ENCODE data around the gene KDELR3.

Gene KDELR3

DNA sequence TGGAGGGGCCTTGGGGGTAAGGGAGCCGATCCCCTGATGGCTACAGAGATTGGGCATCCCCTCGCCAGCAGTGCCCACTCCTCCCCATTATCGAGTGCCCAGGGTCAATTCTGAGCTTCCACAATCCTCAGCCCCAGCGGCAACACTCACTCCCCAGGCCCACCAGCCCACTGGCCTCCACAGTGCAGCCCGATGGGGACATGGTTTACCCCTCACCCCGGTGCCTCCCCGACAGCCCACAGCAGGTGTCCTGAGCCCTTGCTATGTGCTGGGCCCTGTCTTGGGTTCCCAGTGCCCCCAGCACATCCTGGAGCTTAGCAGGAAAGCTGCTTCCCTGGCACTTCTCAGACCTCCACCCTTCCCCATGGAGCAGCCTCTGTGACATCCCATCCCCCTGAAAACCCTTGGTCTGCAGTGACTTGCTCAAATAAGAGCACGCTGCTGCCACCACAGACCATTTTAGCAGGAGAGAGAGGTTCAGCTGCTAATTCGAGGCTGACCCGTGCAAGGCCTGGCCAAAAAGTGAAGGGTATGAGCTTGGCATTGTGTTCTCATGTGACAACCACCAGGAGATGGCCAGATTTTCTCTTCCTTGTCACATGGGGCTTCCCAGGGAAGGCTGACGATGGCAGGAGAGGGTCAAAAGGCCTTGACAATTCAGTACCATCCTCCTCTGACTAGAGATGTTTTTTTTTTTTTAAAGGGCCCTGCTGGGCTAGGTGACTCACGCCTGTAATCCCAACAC lies 36.5 kb upstream of the KDELR3 start:
- TF ChIP-seq, protein P1, sequence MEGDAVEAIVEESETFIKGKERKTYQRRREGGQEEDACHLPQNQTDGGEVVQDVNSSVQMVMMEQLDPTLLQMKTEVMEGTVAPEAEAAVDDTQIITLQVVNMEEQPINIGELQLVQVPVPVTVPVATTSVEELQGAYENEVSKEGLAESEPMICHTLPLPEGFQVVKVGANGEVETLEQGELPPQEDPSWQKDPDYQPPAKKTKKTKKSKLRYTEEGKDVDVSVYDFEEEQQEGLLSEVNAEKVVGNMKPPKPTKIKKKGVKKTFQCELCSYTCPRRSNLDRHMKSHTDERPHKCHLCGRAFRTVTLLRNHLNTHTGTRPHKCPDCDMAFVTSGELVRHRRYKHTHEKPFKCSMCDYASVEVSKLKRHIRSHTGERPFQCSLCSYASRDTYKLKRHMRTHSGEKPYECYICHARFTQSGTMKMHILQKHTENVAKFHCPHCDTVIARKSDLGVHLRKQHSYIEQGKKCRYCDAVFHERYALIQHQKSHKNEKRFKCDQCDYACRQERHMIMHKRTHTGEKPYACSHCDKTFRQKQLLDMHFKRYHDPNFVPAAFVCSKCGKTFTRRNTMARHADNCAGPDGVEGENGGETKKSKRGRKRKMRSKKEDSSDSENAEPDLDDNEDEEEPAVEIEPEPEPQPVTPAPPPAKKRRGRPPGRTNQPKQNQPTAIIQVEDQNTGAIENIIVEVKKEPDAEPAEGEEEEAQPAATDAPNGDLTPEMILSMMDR (conservative IDR thresholded peaks at IDR 0.05): no peak
- no peak overlapping the region for H3K27ac ChIP-seq

- H3K27ac ChIP-seq: no peak overlapping the region
- TF ChIP-seq, protein P1 (conservative IDR thresholded peaks at IDR 0.05): no peak
These were observed 35.6 kb upstream of the KDELR3 start for GRCh38 chr22:38432264-38432663.

DNA sequence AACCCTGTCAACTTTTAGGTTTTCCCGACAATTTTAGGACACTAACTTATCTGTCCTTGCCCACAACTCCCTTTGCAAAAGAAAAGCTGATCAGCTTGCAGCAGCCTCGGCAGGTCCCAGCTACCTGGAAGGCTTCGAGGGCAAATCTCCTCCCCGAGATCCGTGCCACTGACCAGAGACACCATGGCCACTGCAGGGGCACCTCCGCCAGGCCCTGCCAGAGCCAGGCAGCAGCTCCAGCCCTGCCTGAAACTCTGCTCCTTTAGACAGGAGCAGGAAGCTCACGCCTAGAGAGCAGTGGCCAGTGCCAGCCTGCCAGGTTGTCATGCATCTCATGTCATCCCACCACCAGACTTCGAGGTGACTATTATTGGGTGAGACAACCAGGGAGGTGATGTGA lies 34.0 kb upstream of the KDELR3 start:
- no peak overlapping the region for H3K27ac ChIP-seq
- TF ChIP-seq, protein P1 (conservative IDR thresholded peaks at IDR 0.05): no peak

GRCh38 chr22:38435010-38435409 lies 32.9 kb upstream of the KDELR3 start:
- TF ChIP-seq, protein P1 (conservative IDR thresholded peaks at IDR 0.05): no peak
- no peak overlapping the region for H3K27ac ChIP-seq

DNA sequence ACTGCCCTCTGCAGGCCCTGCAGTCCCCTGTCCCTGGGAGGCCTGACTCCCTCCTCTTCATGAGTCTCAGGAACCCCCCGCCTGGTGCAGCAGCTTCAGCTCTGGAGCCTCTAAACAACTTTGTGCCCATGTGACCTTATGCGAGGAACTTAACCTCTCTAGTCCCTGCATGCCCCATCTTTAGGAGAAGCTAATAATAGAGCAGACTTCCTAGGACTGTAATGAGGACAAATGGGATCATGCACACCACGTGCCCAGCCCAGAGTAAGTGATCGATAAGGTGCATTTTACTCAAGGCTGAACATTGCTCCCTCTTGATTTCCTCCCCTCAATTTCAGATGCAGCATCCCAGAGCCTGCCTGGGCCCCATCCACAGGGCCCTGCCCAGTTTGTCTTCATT lies 31.9 kb upstream of the KDELR3 start:
- no peak overlapping the region for H3K27ac ChIP-seq
- TF ChIP-seq, protein P1 (conservative IDR thresholded peaks at IDR 0.05): no peak

DNA sequence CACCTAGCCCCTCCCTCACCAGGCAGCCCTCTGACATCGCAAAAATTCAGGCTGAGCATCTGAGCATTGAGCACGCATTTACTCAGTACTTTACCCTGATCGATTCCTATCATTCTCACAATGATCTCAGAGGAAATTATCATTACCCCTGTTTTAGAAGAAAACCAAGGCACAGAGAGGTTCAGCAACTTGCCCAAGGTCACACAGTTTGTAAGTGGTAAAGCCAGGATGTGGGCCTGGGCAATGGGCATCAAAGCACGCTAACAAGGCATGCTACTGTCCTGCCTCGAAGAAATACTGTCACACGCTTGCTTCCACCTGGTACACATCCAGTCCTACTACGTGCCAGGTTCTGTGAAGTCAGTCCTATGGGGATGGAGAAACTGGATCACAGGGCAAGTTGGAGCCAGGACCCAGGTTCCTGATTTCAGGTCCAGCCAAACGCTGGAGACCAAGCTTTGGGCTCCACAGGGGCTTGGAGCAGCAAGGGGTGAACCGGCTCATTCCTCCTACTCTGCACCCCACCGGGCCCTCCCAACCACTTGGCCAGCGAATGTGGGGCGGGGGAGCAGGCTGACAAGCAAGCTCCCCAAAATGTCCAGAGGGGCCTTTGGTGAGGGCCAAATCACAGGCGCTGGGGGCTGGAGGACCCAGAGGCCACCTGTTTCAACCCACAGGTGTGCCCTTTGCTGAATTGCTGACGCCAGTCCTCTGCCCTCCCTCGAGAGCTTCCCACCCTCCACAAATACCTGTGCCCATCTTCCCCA lies 31.1 kb upstream of the KDELR3 start:
- TF ChIP-seq, protein P1 (conservative IDR thresholded peaks at IDR 0.05): no peak
- H3K27ac ChIP-seq: no peak overlapping the region

GRCh38 chr22:38437416-38437815 lies 30.5 kb upstream of the KDELR3 start:
- no peak overlapping the region for H3K27ac ChIP-seq
- TF ChIP-seq, protein P1 (conservative IDR thresholded peaks at IDR 0.05): no peak

Measured in VCaP (cell line).